HG03103 (cell line): ENCODE results near the gene C2orf80.
"Not testable (repeated sequence)": the region's sequence is repeated elsewhere in the genome, so short reads cannot be mapped to it uniquely, and the experiment has no call there.

Experiments used
- ATAC-seq: cut with Tn5 transposase; IDR thresholded peaks from one replicate; pipeline ENCODE4 v1.9.1; 2021; ENCODE audit warnings: low read depth; ENCODE audit not compliant: unreplicated experiment

Gene C2orf80

DNA sequence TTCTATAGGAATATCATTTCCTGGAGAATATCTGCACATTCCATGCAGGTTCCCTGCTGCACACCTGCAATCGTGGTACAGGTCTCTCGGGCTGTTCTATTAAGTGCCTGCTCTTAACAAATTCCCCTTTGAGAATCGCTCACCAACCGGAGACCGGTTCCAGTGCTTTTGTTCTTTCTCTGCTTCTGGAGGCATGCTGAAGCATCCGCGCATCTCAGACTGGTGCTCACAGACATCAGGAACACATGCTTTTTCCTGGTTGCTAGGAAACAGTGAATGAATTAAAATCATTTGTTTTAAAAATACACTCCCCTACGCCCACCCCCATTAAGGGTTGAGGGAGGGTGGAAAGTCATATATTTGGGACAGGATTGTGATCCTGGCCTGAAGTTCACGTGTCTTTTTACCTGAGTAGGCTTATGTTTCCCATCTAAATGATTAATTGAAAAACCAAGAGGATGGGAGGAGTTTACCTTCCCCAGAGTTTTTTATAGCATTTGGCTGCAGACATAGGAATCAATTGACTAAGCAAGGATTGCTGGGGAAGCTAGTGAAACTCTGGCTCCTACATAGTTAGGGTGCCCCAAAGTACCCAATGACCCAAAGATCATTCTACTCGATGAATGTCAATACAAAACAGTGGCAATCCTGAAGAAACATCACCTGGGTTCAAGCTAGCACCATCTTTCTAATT, at the start of gene C2orf80:
C2orf80 (minus strand) TSS at position 221 of the 694 bp plus-strand sequence. CDS start 3,044 bp downstream, outside the sequence.
- ATAC-seq, result no peak

GRCh38 chr2:208235860-208236259, 46.0 kb upstream of the C2orf80 start:
- no peak for ATAC-seq

- no peak for ATAC-seq
Observed at GRCh38 chr2:208234786-208235185, 45.0 kb upstream of the C2orf80 start.

- no peak for ATAC-seq
Observed at GRCh38 chr2:208228476-208228875, 38.6 kb upstream of the C2orf80 start.

DNA sequence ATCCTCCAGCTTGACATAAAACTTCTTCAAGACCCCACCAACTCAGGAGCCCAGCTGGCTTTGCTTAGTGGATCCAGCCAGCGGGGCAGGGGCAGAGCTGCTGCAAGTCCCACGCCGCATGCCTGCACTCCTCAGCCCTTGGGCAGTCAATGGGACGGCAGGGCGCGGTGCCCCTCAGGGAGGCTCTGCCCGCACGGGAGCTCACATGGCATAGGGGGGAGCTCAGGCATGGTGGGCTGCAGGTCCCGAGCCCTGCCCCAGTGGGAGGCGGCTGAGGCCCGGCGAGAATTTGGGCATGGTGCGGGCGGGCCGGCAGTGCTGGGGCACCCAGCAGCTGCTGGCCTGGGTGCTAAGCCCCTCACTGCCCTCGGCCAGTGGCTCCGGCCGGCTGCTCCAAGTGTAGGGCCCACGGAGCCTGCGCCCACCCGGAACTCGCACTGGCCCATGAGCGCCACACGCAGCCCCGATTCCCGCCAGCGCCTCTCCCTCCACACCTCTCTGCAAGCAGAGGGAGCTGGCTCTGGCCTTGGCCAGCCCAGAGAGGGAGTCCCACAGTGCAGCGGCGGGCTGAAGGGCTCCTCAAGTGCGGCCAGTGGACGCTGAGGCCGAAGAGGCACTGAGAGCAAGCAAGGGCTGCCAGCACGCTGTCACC, 37.9 kb upstream of the C2orf80 start:
- ATAC-seq, result no peak

- no peak for ATAC-seq
Observed at GRCh38 chr2:208224802-208225201, 35.0 kb upstream of the C2orf80 start.

- no peak for ATAC-seq
Observed at GRCh38 chr2:208222351-208222750, 32.5 kb upstream of the C2orf80 start.

GRCh38 chr2:208221873-208222272, 32.0 kb upstream of the C2orf80 start:
- ATAC-seq, result not testable (repeated sequence)

DNA sequence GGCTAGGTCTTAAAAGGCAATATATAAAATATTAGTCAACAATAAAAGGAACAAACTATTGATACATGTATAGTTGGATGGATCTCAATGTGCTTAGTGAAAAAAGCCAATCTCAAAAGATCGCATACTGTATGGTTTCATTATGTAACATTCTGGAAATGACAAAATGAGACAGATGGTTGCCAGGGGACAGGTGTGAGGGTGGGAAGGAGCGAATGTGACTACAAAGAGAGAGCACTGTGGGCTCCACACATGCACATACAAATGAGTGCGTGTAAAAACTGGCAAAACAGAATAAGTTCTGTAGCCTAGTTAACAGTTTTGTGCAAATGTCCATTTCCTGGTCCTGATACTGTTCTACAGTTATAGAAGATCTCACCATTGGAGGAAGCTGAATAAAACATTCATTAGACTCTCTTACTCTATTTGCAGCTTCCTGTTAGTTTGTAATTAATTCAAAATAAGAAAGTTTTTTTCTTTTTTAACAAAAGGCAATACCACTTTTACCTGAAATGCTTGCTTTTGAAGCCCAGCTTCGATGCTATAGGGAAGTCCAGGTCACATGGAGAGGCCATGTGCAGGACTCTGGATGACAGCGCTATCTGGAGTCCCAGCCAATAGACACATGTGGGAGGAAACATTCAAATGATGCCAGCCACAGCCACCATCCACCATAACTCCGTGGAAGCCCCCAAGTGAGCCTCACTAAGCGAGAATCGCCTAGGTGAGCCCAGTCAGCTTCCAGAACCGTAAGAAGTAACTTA, 21.0 kb upstream of the C2orf80 start:
- ATAC-seq, result no peak

DNA sequence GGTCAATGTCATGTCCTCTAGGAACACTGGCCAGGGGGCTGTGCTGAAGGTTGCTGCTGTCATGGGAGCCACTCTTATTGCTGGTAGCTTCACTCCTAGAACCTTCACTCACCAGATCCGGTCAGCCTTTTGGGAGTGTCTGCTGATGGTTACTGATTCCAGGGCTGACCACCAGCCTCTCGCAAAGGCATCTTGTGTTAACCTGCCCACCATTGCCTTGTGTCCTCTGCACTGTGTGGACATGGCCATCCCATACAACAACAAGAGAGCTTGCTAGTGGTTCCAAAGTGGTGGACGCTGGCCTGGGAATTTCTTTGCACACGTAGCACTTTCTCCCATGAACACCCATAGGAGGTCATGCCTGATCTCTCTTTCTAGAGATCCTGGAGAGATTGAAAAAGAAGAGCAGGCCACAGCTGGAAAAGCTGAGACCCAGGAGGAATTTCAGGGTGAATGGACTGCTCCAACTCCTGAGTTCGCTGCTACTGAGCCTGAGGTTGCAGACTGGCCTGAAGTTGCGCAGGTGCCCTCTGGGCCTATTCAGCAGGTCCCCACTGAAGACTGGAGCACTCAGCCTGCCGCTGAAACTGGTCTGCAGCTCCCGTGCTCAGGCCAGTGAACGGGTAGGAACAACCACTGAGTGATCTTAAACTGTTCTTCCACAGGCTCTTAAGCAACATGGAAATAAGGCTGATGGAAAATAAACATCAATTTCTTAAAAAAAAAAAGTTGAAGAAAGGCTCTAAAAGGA, 18.7 kb upstream of the C2orf80 start:
- no peak for ATAC-seq

DNA sequence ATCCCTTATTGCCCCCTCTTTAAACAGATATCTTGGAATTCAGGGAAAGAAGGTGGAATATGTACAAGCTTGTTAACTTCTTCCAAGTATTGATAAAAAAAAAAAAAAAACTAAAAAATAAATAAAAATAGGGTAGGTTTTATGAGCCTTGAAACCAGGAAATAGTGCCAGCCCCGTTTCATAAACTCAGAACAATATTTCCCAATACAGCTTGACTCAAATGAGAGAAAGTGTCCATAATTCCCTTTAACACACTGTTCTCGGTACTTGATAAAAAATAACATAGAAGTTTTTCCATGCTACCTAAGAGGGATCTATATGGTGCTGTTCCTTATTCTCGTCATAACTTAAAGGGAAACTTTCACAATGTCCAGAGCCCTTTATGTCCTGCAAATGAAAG, 17.9 kb upstream of the C2orf80 start:
- no peak for ATAC-seq

DNA sequence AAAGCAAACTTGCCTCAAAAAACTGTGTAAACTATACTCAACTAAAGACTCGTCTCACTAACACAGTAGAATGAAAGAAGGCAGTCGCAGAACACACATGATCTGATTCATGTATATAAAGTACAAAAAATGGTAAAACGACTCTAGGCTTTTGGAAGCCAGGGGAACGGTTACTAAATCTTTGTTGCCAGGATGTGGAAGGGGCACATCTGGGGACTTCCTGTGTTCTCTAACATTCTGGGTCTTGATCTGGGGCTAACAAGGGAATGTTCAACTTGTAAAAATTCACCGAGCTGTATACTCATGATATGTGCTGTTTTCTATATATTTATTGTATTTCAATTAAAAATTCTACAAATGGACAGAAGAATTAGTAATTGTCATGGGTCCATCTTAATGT, 14.3 kb upstream of the C2orf80 start:
- ATAC-seq, result no peak

DNA sequence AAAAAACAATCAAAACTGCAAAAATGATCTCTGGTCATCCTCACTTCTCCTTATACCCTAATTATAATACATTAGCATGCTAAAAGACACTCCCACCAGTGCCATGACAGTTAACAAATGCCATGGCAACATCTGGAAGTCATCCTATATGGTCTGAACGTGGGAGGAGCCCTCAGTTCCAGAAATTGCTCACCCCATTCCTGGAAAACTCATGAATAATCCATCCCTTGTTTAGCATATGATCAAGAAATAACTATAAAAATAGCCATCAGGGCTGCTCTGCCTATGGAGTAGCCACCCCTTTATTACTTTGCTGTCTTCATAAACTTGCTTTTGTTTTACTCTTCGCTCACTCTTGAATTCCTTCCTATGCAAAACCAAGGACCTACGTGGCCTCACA, 5.7 kb upstream of the C2orf80 start:
- ATAC-seq, result no peak

DNA sequence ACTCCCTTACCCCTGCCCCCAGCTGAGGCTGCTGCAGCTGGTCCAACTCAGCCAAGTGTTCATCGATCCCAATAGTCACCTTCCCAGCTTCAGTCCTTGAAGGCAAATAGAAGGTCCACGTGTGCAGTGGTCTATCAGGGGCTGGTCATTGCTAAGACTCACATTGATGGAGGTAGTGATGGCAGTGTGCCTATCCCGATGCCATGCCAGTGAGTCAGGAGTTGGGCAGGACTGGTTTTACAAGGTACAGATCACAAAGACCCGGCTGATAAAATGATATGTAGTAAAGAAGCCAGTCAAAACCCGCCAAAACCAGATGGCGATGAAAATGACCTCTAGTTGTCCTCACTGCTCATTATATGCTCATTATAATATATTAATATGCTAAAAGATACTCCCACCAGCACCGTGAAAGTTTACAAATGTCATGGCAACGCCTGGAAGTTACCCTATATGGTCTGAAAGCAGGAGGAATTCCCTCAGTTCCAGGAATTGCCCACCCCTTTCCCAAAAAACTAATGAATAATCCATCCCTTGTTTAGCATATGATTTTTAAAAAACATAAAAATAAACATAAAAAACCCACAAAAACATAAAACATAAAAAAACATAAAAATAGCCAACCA, 2.9 kb upstream of the C2orf80 start:
- no peak for ATAC-seq

DNA sequence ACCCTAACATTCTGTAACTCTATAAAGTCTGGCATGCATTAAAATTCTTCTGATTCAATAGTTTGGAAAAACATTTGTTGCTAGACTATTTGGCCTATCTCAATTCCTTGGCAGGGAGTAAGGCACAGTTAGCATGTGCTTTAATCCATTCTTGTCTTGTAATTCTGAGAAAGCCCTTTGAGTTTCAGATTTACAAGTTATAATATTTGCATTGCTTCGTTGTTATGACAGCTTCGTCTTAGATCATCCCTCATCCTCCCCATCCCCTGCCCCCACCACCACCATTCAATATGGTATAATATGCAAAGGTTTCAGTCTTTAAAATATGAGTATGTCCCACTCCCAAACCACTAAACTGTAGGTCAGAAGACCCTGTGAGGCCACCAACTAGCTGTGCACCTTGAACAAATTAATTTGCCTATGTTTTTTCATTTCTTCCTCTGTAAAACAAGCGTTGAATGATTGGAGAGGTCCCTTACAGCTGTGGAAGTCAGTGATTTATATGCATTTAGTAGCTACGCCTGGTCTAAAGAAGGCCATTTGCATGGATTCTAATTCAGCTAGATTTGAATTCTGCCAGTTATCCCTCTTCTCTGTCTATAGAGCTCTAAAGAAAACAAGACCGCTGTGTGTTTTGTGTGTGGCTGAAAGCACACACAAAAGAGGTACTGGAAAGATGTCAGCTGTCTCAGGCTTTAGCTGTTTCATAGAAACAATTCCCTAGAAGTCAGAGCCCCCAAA, 591 bp downstream of the C2orf80 start:
- no peak for ATAC-seq

DNA sequence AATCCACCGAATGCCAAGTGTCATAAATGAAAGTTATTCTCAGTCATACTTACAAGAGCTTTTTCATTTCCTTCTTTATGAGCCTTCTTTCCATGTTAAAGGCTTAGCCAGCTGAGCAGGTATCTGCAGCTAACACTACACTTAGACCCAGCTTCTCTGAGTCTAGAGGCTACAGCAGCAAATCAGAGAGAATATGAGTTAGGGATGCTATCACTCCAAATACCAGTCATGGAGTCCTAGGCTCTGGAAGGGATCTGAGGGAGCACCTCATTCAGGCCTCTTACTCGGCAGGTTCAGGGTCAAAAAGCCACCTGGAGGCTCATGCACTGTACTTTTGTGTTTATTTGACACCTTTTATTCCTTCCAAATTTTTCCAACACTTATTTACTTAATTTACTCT, 2.9 kb downstream of the C2orf80 start:
- ATAC-seq, result no peak

DNA sequence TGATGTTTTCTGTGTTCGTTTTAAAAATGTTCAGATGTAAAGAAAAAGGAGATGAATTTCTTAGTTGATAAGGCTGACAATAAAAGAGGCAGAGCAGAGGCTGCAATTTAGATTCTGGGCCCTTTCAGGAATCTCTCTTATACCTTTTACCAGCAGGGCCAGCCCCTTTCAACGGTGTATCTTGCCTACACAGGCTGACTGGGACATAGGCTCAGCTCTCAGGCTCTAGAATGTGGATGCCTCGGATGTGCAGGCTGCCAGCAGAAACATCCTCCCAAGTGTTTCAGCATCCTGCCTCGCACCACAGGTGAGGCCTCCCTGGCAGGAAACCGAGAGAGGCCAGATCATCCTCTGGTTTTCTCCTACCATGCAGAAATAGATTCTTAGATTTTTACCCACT, 3.4 kb downstream of the C2orf80 start:
- ATAC-seq, result no peak

DNA sequence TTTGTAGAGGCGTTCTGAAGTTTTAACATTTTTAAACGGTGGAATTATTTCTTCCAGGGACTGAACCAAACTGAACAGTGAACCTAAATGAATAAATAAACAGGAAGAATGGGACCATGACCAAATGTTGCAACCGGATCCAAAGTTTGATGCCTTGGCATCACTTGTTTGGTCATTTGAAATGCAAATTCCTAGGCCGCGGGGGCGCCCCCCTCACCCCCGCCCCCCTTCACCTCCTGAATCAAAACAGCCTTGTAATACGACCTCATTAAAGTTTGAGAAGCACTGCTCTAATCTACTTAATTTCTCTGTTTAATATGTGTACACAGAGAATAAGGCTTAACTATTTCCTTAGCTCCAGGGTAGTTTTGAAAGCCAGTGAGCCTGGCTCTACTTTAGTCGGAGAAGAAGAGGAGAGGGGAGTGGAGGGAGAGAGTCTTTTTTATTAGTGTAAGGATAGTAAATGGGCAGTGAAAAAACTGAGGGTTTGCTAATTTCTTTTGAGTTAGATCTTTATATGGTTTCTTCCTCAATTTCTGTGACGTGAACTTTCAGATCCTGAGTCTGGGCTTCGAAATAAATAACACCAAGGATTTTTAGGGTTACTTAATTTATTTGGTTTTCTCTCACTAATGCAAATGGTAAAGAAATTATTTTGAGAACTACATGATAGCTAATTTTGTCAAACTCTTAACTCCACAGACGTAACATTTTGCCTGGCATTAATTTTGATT, 5.7 kb downstream of the C2orf80 start:
- ATAC-seq, result no peak

DNA sequence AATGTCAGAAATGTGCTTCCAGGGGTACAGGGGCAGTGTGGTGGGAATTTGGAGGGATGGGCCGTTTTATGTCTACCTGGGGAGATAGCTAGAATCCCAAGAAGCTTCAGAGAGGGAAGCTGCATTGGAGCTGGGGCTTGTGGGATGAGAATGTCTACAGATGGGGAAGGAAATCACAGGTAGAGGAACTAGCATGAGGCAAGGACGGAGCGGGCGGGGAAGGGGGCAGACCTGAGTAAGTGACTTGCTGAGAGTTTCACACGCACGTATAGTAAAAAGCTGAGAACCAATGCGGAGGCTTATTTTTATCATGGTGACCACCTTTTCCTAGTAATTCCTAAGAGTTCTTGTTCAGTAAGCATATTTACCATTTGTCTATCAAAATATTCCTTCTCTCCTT, 6.3 kb downstream of the C2orf80 start:
- no peak for ATAC-seq
